Stimulated activated CD8-positive, alpha-beta memory T cell treated with anti-CD3 and anti-CD28 coated beads, Interleukin-4, amount 100 ng/mL, for 48 hours (primary cell): ENCODE measurements around the gene ABCC6.
"Not testable (repeated sequence)": the region's sequence is repeated elsewhere in the genome, so short reads cannot be mapped to it uniquely, and the experiment has no call there.

Experiments
- DNase-seq: peaks from one replicate; pipeline ENCODE4 v3.0.0-alpha.2; 2020

Gene ABCC6

DNA sequence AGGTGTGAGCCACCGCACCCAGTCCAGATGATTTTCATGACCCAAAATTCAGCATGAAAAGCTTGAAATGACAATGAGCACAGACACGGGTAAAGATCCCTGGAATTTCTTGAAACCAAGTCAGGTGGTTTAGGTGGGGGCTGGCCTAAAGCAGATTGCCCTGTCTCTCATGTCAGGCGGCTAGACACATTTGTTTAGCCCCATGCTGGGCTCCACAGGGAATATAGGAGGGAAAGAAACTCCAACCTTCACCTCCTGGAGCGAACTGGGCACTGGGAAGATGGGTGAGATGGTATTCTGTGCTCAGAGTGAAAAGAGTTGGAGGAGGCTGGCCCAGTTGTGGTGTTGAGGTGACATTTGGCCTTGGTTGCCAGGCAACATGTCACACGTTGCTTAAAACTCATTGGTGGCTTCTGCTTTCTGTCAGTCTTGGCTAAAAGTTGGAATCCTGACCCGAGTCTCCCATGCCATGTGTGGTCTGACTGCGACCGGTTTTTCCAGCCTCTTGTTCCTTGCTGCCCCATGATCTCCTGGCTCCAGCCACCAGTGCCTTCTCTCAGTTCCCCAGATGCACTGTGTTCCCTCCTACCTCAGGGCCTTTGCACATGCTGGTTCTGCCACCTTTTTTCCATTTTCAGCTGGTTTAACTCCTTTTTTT lies 113.7 kb downstream of the ABCC6 start:
- DNase-seq = no peak

DNA sequence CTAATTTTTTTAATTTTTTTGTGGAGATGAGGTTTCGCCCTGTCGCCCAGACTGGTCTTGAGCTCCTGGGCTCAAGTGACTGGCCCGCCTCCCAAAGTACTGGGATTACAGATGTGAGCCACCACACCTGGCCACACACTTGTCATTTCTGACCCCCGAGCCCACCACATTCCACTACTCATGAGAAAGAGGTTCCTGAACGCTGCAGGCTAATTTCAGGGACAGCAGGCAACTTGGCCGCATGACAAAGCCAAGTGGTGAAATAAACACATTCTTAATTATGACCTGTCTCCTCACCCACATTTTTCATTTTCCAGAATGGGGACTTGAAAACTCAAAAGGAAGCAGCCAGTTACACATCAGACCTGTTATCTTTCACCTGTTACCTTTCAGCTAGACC lies 114.5 kb downstream of the ABCC6 start:
- DNase-seq = peak; percentile 28

DNA sequence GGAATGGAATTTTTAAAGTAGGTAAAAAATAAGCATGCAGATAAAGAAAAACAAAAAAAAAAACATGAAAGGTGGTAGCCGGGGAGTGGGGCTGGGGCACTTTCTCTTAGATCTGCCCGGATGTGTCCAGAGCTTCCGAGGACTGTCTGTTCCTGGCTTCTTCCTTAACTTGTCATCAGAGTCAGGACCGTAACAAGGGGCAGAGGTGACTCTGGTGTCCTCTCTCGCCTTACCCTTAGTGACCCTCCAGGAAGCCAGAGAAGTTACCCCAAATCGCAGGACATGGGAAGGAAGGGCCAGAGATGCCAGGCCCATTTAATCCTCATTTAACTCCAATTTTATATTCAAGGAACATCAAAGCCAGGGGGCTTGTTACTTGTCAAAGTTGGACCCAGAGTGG lies 115.5 kb downstream of the ABCC6 start:
- no peak for DNase-seq

DNA sequence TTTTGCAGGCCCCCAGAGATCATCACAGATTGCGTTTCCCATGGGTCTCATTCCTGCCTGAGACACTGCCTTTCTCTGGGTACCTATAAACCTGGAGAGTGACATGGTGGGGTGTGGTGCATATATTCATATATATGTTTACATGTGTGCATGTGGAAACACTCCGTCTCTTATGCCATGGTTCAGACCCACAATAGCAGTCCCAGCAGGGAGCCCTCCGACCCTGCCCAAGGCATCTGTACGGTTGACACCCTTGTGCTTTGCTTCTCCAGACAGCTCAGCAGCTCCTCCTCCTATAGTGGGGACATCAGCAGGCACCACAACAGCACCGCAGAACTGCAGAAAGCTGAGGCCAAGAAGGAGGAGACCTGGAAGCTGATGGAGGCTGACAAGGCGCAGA lies 116.8 kb downstream of the ABCC6 start:
- DNase-seq = no peak

DNA sequence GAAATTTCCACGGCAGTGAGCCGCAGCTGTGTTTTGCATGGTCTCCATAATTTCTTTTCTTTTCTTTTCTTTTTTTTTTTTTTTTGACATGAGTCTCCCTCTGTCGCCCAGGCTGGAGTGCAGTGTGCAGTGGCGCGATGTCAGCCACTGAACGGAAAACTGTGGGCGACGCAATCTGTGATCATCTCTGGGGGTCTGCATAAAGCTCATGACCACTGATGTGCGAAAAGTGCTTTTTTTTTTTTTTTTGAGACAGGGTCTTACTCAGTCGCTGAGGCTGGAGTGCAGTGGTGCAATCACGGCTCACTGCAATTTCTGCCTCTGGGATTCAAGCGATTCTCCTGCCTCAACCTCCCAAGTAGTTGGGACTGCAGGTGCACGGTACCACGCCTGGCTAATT lies 117.6 kb downstream of the ABCC6 start:
- no peak for DNase-seq

DNA sequence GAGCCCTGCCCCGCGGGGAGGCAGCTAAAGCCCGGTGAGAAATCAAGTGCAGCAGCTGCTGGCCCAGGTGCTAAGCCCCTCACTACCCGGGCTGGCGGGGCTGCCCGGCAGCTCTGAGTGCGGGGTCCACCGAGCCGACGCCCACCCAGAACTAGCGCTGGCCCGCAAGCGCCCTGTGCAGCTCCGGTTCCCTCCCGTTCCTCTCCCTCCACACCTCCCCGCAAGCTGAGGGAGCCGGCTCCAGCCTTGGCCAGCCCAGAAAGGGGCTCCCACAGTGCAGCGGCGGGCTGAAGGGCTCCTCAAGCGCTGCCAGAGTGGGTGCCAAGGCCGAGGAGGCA lies 118.5 kb downstream of the ABCC6 start:
- DNase-seq = not testable (repeated sequence)

DNA sequence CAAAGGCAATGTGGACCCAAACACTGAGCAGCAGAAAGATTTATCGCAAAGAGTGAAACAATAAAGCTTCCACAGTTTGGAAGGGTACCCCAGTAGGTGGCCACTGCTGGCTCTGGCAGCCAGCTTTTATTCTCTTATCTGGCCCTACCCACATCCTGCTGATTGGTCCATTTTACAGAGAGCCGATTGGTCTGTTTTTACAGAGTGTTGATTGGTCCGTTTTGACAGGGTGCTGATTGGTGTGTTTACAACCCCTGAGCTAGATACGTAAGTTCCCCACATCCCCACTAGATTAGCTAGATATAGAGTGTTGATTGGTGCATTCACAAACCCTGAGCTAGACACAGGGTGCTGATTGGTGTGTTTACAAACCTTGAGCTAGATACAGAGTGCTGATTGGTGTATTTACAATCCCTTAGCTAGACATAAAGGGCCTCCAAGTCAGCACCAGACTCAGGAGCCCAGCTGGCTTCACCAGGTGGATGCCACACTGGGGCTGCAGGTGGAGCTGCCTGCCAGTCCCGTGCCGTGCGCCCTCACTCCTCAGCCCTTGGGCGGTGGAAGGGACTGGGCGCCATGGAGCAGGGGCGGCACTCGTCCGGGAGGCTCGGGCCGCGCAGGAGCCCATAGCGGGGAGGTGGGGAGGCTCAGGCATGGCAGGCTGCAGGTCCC lies 119.0 kb downstream of the ABCC6 start:
- DNase-seq = not testable (repeated sequence)

DNA sequence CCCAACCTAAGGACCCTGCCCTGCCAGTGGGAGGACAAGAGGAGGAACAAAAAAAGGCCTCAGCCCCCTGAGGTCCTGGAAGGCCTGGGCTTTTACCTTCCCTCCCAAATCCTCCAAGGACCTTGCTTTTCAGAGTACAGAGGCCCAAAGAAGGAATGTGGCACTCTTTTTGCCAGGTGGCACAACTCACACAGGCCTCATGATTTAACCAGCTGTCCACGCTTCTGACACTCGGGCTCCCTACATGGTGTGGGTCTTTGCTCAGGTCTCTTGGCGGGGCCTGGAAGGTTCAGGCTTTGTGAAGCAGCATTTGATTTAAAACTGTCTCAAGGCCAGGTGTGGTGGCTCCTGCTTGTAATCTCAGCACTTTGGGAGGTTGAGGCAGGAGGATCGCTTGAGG lies 120.6 kb downstream of the ABCC6 start:
- DNase-seq = no peak

DNA sequence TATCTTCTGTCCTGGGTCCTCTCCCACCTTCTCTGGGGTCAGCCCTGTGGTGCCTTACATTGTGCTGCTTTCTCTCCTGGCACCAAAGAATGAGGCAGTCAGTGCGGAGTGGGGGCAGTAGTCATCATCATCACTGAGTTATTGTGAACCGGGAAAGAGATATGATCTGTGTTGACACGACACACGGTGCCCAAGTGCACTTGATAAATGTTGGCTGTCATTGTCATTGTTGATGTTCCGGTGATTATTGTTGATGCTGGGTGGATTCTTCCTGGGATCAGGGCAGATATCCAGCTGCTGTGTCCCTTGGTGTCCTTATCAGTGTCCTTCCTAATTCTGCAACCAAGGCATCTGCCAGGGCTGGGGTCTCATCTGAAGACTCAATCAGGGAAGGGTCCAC lies 121.7 kb downstream of the ABCC6 start:
- no peak for DNase-seq

DNA sequence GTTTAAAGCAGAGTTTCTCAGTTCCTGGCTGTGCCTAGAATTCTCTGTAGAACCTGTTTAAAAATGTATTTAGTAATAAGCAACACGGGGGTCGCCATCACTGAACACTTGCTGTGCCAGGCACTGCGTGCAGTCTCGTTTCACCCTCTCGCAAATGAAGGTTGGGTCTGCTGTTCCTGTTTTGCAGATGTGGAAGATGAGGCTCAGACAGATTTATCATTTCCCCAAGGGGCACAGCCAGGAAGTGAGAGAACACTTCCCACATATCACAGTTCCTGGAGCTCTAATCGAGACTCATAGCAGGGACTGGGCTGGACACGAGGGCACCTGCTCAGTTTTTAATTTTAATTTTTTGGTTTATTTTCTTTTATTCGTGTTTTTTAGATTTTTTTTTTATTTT lies 122.7 kb downstream of the ABCC6 start:
- no peak for DNase-seq

DNA sequence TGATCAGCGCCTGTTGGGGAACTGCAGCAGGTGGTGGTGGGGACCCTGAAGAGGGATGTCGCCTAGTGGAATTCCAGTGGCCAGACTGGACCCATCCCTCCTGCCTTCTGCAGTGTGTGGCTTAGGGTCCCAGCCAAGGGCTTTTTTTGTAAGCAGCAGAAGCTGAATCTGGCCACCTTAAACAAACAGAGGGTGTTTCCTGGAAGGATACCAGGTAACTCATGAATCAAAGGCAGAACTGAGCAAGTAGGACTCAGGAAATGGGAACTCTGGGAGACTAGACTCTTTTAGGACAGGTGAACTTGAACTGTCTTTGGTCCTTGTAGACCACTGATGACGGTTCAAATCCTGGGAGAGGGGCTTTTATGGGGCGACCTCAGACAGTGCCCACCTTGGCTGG lies 124.0 kb downstream of the ABCC6 start:
- no peak for DNase-seq
